Measurements from ENCODE around the gene ANXA2R. TPM values are rescaled to one million over a fixed set of nuclear protein-coding genes. Genes with fewer than 3 reads are reported as not detected.

ANXA2R gene
- total and polyA plus RNA-seq, 2 experiments from 2014 or later = 0.93 to 4.5 TPM

DNA sequence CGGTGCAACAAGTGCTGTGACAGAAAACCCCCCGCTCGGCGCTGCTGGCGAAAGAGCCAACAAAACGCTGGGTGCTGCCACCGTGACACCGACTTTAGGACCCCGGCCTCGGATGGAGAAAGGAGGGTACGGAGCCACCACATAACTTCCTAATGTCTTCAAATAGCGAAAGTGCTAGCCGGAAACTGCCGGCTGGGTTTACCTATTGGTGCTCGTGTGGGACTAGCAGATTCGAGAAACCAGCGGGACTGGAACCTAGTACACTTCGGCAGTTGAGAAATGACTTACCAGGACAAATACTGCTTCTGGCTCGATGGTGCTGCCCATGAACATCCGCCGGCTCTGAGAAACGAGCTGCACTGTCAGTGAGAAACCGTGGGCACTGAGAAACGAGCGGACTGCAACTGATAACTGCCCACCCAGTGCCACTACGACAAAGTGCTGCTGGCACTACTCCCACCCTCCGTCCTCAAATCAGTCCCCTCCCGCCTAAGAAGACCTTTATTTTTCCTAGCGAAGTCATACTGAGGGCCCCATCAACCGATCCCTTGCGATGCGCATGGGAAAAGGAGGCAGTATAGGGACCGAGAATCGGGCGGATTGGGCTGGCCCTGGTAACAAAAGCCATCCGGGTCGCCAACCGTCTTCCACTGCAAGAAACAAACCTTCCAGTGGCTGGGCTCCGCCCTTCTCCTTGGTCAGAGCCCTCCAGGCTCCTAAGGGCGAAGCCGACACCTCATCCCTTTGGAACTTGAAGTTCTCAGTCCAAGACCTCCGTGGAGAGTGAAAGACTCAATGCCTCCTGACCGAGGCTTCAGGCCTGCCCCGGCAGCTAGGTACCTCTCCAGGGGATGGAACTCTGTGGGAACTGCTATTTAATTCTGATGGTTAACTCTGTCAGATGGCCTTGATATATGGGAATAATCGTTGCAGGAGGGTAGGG lies 27.0 kb upstream of the ANXA2R start:
- H3K79me2 ChIP-seq = peaks cover 61% of the 10 kb centered on the region

DNA sequence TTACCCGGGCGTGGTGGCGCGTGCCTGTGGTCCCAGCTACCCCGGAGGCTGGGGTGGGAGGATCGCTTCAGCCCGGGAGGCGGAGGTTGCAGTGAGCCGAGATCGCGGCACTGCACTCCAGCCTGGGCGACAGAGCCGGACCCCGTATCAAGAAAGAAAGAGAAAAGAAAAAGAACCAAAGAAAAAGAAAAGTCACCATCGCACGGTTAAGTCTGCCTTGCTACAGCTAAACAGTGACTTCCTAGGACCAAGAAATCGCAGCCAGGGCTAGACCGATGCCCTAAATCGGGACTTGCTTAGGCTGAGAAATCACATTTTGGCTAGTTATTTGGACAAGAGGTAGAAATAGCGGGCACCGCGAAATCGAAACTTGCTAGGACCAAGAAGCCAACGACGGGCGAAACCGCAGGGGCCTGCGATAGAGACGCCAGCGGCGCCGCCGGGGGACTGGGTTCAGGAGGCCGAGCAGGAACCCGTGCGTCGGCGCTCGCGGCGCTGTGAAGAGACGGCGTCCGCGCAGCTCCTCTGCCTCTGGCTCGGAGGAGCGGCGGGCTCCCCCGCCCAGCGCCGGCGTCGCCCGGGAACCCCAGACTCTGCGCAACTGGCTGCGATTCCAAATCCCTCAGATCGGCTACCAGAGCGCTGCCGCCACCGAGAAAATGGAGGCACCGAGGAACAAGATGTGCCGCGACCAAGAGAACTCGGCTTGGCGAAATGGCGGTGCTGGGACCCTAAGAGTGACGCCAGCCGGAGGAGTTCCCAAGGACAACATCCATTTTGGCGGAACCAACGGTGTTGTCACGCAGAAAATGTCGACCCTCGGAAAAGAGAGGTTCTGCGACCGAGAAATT lies 26.1 kb upstream of the ANXA2R start:
- under 1% methylated on average over 75 of the region's 75 CpGs for WGBS (ENCODE audit: low lambda C conversion rate, missing lambda C conversion rate)
- H3K4me3 ChIP-seq = peak overlapping the region; percentile 94
- H3K4me1 ChIP-seq (ENCODE audit: insufficient read depth) = peaks cover 17% of the 10 kb centered on the region
- no peaks in the 10 kb centered on the region for H3K9me3 ChIP-seq (ENCODE audit: low read depth)
- no peaks in the 10 kb centered on the region for H3K36me3 ChIP-seq (replicated peaks; ENCODE audit: insufficient read depth, low read depth)
- H3K27me3 ChIP-seq = no peaks in the 10 kb centered on the region
- peaks cover 56% of the 10 kb centered on the region for H3K79me2 ChIP-seq
- H2AFZ ChIP-seq = peak overlapping the region; percentile 91
- peak overlapping the region; percentile 90 for H3K4me2 ChIP-seq
- no peaks in the 10 kb centered on the region for H4K20me1 ChIP-seq (ENCODE audit: insufficient read depth, poor library complexity, severe bottlenecking)
- TF ChIP-seq EZH2phosphoT487 (IDR thresholded peaks at IDR 0.05; ENCODE audit: low read depth, severe bottlenecking, unreplicated experiment) (no peak), EZH2 (IDR thresholded peaks at IDR 0.05; ENCODE audit: borderline replicate concordance) (no peak)
- TF ChIP-seq, protein P1, sequence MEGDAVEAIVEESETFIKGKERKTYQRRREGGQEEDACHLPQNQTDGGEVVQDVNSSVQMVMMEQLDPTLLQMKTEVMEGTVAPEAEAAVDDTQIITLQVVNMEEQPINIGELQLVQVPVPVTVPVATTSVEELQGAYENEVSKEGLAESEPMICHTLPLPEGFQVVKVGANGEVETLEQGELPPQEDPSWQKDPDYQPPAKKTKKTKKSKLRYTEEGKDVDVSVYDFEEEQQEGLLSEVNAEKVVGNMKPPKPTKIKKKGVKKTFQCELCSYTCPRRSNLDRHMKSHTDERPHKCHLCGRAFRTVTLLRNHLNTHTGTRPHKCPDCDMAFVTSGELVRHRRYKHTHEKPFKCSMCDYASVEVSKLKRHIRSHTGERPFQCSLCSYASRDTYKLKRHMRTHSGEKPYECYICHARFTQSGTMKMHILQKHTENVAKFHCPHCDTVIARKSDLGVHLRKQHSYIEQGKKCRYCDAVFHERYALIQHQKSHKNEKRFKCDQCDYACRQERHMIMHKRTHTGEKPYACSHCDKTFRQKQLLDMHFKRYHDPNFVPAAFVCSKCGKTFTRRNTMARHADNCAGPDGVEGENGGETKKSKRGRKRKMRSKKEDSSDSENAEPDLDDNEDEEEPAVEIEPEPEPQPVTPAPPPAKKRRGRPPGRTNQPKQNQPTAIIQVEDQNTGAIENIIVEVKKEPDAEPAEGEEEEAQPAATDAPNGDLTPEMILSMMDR (IDR thresholded peaks at IDR 0.05; ENCODE audit: poor library complexity) = no peak
- H3K9me2 ChIP-seq (replicated peaks; ENCODE audit: insufficient read depth) = no peaks in the 10 kb centered on the region
- DNase-seq (ENCODE audit: low spot score) = peak; percentile 85
- H3K27ac ChIP-seq = peak overlapping the region; percentile 100

More for the DNA sequence above, 27.0 kb upstream of the ANXA2R start:
- Histone ChIP-seq H2AFZ (peak overlapping the region; percentile 91), H3K27ac (peak overlapping the region; percentile 100), H3K4me2 (peak overlapping the region; percentile 90), H3K36me3 (replicated peaks; ENCODE audit: insufficient read depth, low read depth) (no peaks in the 10 kb centered on the region), H3K9me2 (replicated peaks; ENCODE audit: insufficient read depth) (no peaks in the 10 kb centered on the region), H3K9me3 (ENCODE audit: low read depth) (no peaks in the 10 kb centered on the region), H4K20me1 (ENCODE audit: insufficient read depth, poor library complexity, severe bottlenecking) (no peaks in the 10 kb centered on the region), H3K27me3 (no peaks in the 10 kb centered on the region), H3K4me3 (peak overlapping the region; percentile 94), H3K4me1 (ENCODE audit: insufficient read depth) (peaks cover 17% of the 10 kb centered on the region)
- TF ChIP-seq EZH2phosphoT487 (IDR thresholded peaks at IDR 0.05; ENCODE audit: low read depth, severe bottlenecking, unreplicated experiment) = no peak
- no peak for TF ChIP-seq EZH2 (IDR thresholded peaks at IDR 0.05; ENCODE audit: borderline replicate concordance)
- TF ChIP-seq, protein P1 (IDR thresholded peaks at IDR 0.05; ENCODE audit: poor library complexity) = no peak
- DNase-seq (ENCODE audit: low spot score) = peak; percentile 91
- 2% methylated on average over 45 of the region's 45 CpGs for WGBS (ENCODE audit: low lambda C conversion rate, missing lambda C conversion rate)

DNA sequence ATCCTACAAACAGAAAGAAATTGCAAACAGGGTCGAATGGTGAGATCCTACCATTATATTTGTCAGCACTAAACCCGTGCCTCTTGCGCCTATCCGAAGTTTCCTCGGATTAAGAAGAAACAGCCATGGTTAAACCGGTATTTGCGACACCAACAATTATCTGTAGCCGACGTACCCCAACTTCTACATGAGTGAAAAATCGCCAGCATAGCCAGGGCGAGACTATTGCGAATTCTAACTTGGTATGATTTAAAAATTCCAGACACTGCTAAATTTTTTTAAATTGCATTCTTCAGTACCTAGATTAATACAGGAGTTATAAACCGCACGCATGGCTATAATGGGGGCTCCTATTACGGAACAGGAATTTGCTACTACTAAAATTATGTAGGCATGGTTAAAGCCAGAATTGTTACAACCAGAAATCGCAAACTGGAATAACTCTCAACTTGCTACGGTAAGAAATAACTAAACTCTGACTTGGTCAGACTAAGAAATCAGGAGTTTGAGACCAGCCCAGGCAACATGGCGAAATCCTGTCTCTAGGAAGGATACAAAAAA lies 25.3 kb upstream of the ANXA2R start:
- no peak for TF ChIP-seq EZH2 (IDR thresholded peaks at IDR 0.05; ENCODE audit: borderline replicate concordance)
- no peak for TF ChIP-seq EZH2phosphoT487 (IDR thresholded peaks at IDR 0.05; ENCODE audit: low read depth, severe bottlenecking, unreplicated experiment)
- TF ChIP-seq, protein P1 (IDR thresholded peaks at IDR 0.05; ENCODE audit: poor library complexity) = no peak
- Histone ChIP-seq H2AFZ (peak overlapping the region; percentile 91), H3K4me1 (ENCODE audit: insufficient read depth) (peaks cover 17% of the 10 kb centered on the region), H3K79me2 (peaks cover 56% of the 10 kb centered on the region), H3K9me3 (ENCODE audit: low read depth) (no peaks in the 10 kb centered on the region), H3K4me3 (peak overlapping the region; percentile 94), H3K27ac (peak overlapping the region; percentile 100), H3K9me2 (replicated peaks; ENCODE audit: insufficient read depth) (no peaks in the 10 kb centered on the region), H3K36me3 (replicated peaks; ENCODE audit: insufficient read depth, low read depth) (no peaks in the 10 kb centered on the region), H3K27me3 (no peaks in the 10 kb centered on the region), H3K4me2 (peak overlapping the region; percentile 90), H4K20me1 (ENCODE audit: insufficient read depth, poor library complexity, severe bottlenecking) (no peaks in the 10 kb centered on the region)
- WGBS (ENCODE audit: low lambda C conversion rate, missing lambda C conversion rate) = 3% methylated on average over 18 of the region's 18 CpGs
- DNase-seq (ENCODE audit: low spot score) = peak; percentile 21
